Stimulated activated CD4-positive, alpha-beta T cell treated with anti-CD3 and anti-CD28 coated beads, Interleukin-12 subunit alpha, Interleukin-12 subunit beta, amount 100 ng/mL, for 48 hours (primary cell): Measurements from ENCODE around the gene COLEC11.
"Not testable (repeated sequence)": the region's sequence is repeated elsewhere in the genome, so short reads cannot be mapped to it uniquely, and the experiment has no call there.

Experiments
- DNase-seq, 3 donors: peaks; one replicate each; pipeline ENCODE4 v3.0.0-alpha.2; 2020; ENCODE audit warnings: low read depth in 2 of 3, low spot score in 1 of 3

The COLEC11 gene

GRCh38 chr2:3622967-3623366 is 28.1 kb downstream of the COLEC11 start:
- no peak for DNase-seq

GRCh38 chr2:3624059-3624794 is 29.3 kb downstream of the COLEC11 start:
- no peak for DNase-seq

GRCh38 chr2:3625186-3625585 is 30.3 kb downstream of the COLEC11 start:
- DNase-seq = no peak

- no peak for DNase-seq
Observed at GRCh38 chr2:3626118-3626811, 31.4 kb downstream of the COLEC11 start.

GRCh38 chr2:3626812-3627499 is 32.0 kb downstream of the COLEC11 start:
- DNase-seq = no peak

- no peak for DNase-seq
Observed at GRCh38 chr2:3627500-3628100, 32.7 kb downstream of the COLEC11 start.

- no peak for DNase-seq
Observed at GRCh38 chr2:3628241-3628679, 33.3 kb downstream of the COLEC11 start.

- no peak for DNase-seq
Observed at GRCh38 chr2:3628800-3629199, 33.9 kb downstream of the COLEC11 start.

- no peak for DNase-seq
Observed at GRCh38 chr2:3630631-3631030, 35.7 kb downstream of the COLEC11 start.

- DNase-seq = no peak
Observed at GRCh38 chr2:3631161-3631850, 36.4 kb downstream of the COLEC11 start.

GRCh38 chr2:3631851-3632659 is 37.1 kb downstream of the COLEC11 start:
- no peak for DNase-seq

- no peak for DNase-seq
Observed at GRCh38 chr2:3633089-3633981, 38.4 kb downstream of the COLEC11 start.

GRCh38 chr2:3633982-3634595 is 39.2 kb downstream of the COLEC11 start:
- no peak for DNase-seq

- DNase-seq = no peak
Observed at GRCh38 chr2:3634596-3635121, 39.7 kb downstream of the COLEC11 start.

GRCh38 chr2:3635171-3635974 is 40.5 kb downstream of the COLEC11 start:
- DNase-seq = no peak

- not testable (repeated sequence) for DNase-seq
Observed at GRCh38 chr2:3635975-3636327, 41.0 kb downstream of the COLEC11 start.

GRCh38 chr2:3636586-3637310 is 41.8 kb downstream of the COLEC11 start:
- DNase-seq = no peak
